Gastrocnemius medialis (tissue), 4 donors: Measurements from ENCODE around the gene RELL1.

ENCODE experiments used
- POLR2A ChIP-seq, 2 donors: fragments of 450-650 bp; IDR thresholded peaks; one replicate each; pipeline ENCODE4 v1.6.1; 2017; ENCODE audit warnings: antibody characterized with exemption in 2 of 2, mild to moderate bottlenecking in 2 of 2, moderate library complexity in 2 of 2
- TF ChIP-seq, protein P1 (sequence below), 5 experiments: fragments of 450-650 bp in 3 of 5; fragments of 200-600 bp in 2 of 5; sonication (generic) in 2 of 5; IDR thresholded peaks in 4 of 5; conservative IDR thresholded peaks in 1 of 5; 1 replicate in 4 of 5; 2 replicates in 1 of 5; pipeline ENCODE4 v1.5.1; 2016 to 2019; ENCODE audit warnings: antibody characterized with exemption in 5 of 5, mild to moderate bottlenecking in 3 of 5, moderate library complexity in 3 of 5

DNA sequence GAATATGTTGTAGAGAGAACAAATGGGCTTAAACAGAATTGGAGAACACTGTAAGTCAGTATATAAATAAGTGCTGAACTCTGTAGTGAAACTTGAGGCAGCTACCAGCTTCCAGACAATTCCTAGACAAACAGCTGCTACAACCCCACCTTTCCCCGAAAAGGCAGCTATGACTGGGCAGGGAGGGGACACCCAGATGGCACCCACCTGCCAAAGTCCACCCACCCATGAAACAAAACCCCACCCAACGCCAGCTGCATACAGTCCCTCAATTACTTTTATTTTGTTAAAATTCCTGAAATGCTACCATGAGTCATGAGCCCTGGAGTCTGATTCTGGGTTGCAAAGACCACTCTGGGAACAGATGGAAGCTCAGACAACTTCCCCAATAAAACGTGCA, 24.4 kb downstream of the RELL1 start:
- TF ChIP-seq, protein P1, sequence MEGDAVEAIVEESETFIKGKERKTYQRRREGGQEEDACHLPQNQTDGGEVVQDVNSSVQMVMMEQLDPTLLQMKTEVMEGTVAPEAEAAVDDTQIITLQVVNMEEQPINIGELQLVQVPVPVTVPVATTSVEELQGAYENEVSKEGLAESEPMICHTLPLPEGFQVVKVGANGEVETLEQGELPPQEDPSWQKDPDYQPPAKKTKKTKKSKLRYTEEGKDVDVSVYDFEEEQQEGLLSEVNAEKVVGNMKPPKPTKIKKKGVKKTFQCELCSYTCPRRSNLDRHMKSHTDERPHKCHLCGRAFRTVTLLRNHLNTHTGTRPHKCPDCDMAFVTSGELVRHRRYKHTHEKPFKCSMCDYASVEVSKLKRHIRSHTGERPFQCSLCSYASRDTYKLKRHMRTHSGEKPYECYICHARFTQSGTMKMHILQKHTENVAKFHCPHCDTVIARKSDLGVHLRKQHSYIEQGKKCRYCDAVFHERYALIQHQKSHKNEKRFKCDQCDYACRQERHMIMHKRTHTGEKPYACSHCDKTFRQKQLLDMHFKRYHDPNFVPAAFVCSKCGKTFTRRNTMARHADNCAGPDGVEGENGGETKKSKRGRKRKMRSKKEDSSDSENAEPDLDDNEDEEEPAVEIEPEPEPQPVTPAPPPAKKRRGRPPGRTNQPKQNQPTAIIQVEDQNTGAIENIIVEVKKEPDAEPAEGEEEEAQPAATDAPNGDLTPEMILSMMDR (IDR thresholded peaks at IDR 0.05 in 4 of 5, conservative IDR thresholded peaks at IDR 0.05 in 1 of 5) = no peak
- TF ChIP-seq POLR2A (IDR thresholded peaks at IDR 0.05) = no peak
